GM12878 (cell line): Measurements from ENCODE around the gene AP3B1. TPM values are rescaled to one million over a fixed set of nuclear protein-coding genes. Genes with fewer than 3 reads are reported as not detected.

ENCODE experiments used
- ATAC-seq: fragments of 200-7000 bp; cut with Tn5 transposase; 3 replicates; pipeline ENCODE4 v1.9.1; 2020; ENCODE audit warnings: mild to moderate bottlenecking, moderate library complexity
- BruUV-seq: library from RNA; stranded (reverse); fragments of 400-500 nt; replicated peaks from 2 replicates; lab custom pipeline; 2021; lab: Mats Ljungman, UMichigan
- CTCF ChIA-PET: fragments of 300-600 bp; sonication (Branson Sonifier 250); formaldehyde crosslinking; extraction: SDS; loops from one replicate; lab custom pipeline; 2021; ENCODE audit warnings: inconsistent platforms; lab: Yijun Ruan, JAX
- POLR2A ChIA-PET: fragments of 350-600 bp; formaldehyde crosslinking; extraction: SDS; loops from one replicate; lab custom pipeline; 2021; ENCODE audit warnings: inconsistent platforms; lab: Charles Lee
- RAD21 ChIA-PET: fragments of 300-600 bp; sonication (Branson Sonifier 250); formaldehyde crosslinking; loops from one replicate; lab custom pipeline; 2023; ENCODE audit warnings: antibody characterized with exemption; ENCODE audit not compliant: unreplicated experiment; lab: Charles Lee
- SMC1A ChIA-PET: fragments of 300-600 bp; sonication (Branson Sonifier 250); formaldehyde crosslinking; loops from one replicate; lab custom pipeline; 2023; ENCODE audit not compliant: unreplicated experiment, uncharacterized antibody; lab: Charles Lee
- DNase-seq: peaks from one replicate; pipeline ENCODE4 v3.0.0-alpha.2; 2011; ENCODE audit warnings: low read depth, low spot score
- FAIRE-seq: peaks from 3 replicates; lab custom pipeline; 2011; peaks lifted over from hg19 to GRCh38; lab: Jason Lieb, UNC
- H2AFZ ChIP-seq: 2 replicates; pipeline ENCODE4 v1.6.0; 2011; ENCODE audit warnings: low read depth, low read length, control low read depth; ENCODE audit not compliant: control insufficient read depth
- H3K27ac ChIP-seq: 2 replicates; pipeline ENCODE4 v1.5.1; 2011; ENCODE audit warnings: control low read depth; ENCODE audit not compliant: control insufficient read depth, insufficient read depth
- H3K27me3 ChIP-seq, 2 experiments: replicated peaks in 1 of 2; 2 replicates each; pipeline versions ENCODE4 v1.6.0 to v1.6.1; 2011; ENCODE audit warnings: low read length in 1 of 2; ENCODE audit not compliant: control insufficient read depth in 2 of 2, insufficient read depth in 2 of 2
- H3K36me3 ChIP-seq, 2 experiments: 2 replicates each; pipeline ENCODE4 v1.5.1; 2011; ENCODE audit warnings: low read length in 1 of 2; ENCODE audit not compliant: control insufficient read depth in 2 of 2, insufficient read depth in 2 of 2
- H3K4me1 ChIP-seq: 2 replicates; pipeline ENCODE4 v1.6.1; 2011; ENCODE audit warnings: mild to moderate bottlenecking, low read length, moderate library complexity, mixed read lengths; ENCODE audit not compliant: control insufficient read depth, insufficient read depth
- H3K4me2 ChIP-seq: 2 replicates; pipeline ENCODE4 v1.6.0; 2011; ENCODE audit warnings: control low read depth; ENCODE audit not compliant: control insufficient read depth, insufficient read depth
- H3K4me3 ChIP-seq: fragments of 200-600 bp; sonication (generic); 2 replicates; pipeline ENCODE4 v1.5.1; 2016
- H3K79me2 ChIP-seq: 2 replicates; pipeline ENCODE4 v1.6.0; 2011; ENCODE audit warnings: low read length; ENCODE audit not compliant: control insufficient read depth, insufficient read depth
- H3K9ac ChIP-seq: 2 replicates; pipeline ENCODE4 v1.8.0; 2011; ENCODE audit warnings: low read length, control low read depth, mixed read lengths; ENCODE audit not compliant: control insufficient read depth, insufficient read depth
- H3K9me3 ChIP-seq: replicated peaks from 3 replicates; pipeline ENCODE4 v1.5.1; 2011; ENCODE audit warnings: mild to moderate bottlenecking, low read length; ENCODE audit not compliant: control insufficient read depth, insufficient read depth
- H4K20me1 ChIP-seq: 2 replicates; pipeline ENCODE4 v1.6.0; 2011; ENCODE audit not compliant: control insufficient read depth, insufficient read depth
- CHD1 ChIP-seq: IDR thresholded peaks from 2 replicates; pipeline ENCODE4 v1.6.1; 2012; ENCODE audit warnings: low read depth, low read length, improper control_type of control experiment
- EED ChIP-seq: sonication (generic); IDR thresholded peaks from 2 replicates; pipeline ENCODE4 v1.6.1; 2016; ENCODE audit warnings: antibody characterized with exemption, low read depth
- EZH2 ChIP-seq: IDR thresholded peaks from 2 replicates; pipeline ENCODE4 v1.6.1; 2012; ENCODE audit warnings: low read depth, mild to moderate bottlenecking, control low read depth, inconsistent platforms, low read length, borderline replicate concordance; ENCODE audit not compliant: control insufficient read depth
- IKZF1 ChIP-seq: fragments of 450-650 bp; conservative IDR thresholded peaks from 2 replicates; pipeline ENCODE4 v1.6.1; 2017; ENCODE audit warnings: antibody characterized with exemption, mild to moderate bottlenecking
- IKZF2 ChIP-seq, 2 experiments: fragments of 450-650 bp; IDR thresholded peaks; 2 replicates each; pipeline ENCODE4 v1.6.1; 2017; ENCODE audit warnings: mild to moderate bottlenecking in 2 of 2, moderate library complexity in 2 of 2
- IRF5 ChIP-seq: fragments of 450-650 bp; IDR thresholded peaks from 2 replicates; pipeline ENCODE4 v1.6.1; 2017; ENCODE audit warnings: borderline replicate concordance
- MTA2 ChIP-seq: fragments of 450-650 bp; IDR thresholded peaks from 2 replicates; pipeline ENCODE4 v1.6.1; 2016; ENCODE audit warnings: low read depth, mild to moderate bottlenecking, moderate library complexity
- PKNOX1 ChIP-seq: fragments of 450-650 bp; IDR thresholded peaks from 2 replicates; pipeline ENCODE4 v1.6.1; 2016; ENCODE audit warnings: mild to moderate bottlenecking
- RELB ChIP-seq: fragments of 450-650 bp; IDR thresholded peaks from 2 replicates; pipeline ENCODE4 v1.6.1; 2017; ENCODE audit warnings: low read depth, mild to moderate bottlenecking, moderate library complexity
- ZBED1 ChIP-seq: IDR thresholded peaks from 2 replicates; pipeline ENCODE4 v1.6.1; 2016; ENCODE audit warnings: borderline replicate concordance
- ZNF217 ChIP-seq: fragments of 450-650 bp; IDR thresholded peaks from 2 replicates; pipeline ENCODE4 v1.6.1; 2017; ENCODE audit warnings: antibody characterized with exemption, mild to moderate bottlenecking
- ZNF622 ChIP-seq: fragments of 450-650 bp; IDR thresholded peaks from 2 replicates; pipeline ENCODE4 v1.6.1; 2017; ENCODE audit warnings: mild to moderate bottlenecking, inconsistent platforms
- WGBS: methylation state at CpG from one replicate; pipeline ENCODE4 v1.1.6; 2016; ENCODE audit warnings: low lambda C conversion rate; ENCODE audit not compliant: insufficient replicate concordance, insufficient coverage; ENCODE audit errors: missing lambda C conversion rate; 5-methylcytosine and 5-hydroxymethylcytosine counted together
- in situ Hi-C: fragments of 300-500 bp; cut with MboI; formaldehyde crosslinking; loops from 9 replicates; pipeline ENCODE4 v1.14.3; 2018; ENCODE audit warnings: mixed read lengths
- intact Hi-C: fragments of 100-400 bp; cut with micrococcal nuclease; formaldehyde crosslinking; loops from one replicate; pipeline ENCODE4 v1.14.2; 2022; ENCODE audit not compliant: unreplicated experiment
- polyA plus RNA-seq, 11 experiments: library from polyadenylated mRNA; depleted of rRNA in 4 of 11; unstranded in 6 of 11; stranded (reverse) in 5 of 11; fragments of >200 nt; fragmentation: Nextera tagmentation in 4 of 11; fragmentation: Illumina TruSeq in 1 of 11; extraction: Ambion mirVana in 4 of 11; extraction: Trizol in 1 of 11; gene quantifications; 1 replicate in 1 of 11; 2 replicates in 10 of 11; pipeline versions ENCODE4 v1.2.1 to v1.2.3, GENCODE V29; 2011 to 2016; ENCODE audit warnings: inconsistent platforms in 2 of 11, missing spikeins in 2 of 11, low read depth in 1 of 11
- total RNA-seq, 4 experiments: library from RNA; depleted of rRNA in 3 of 4; stranded (reverse); fragments of >200 nt in 3 of 4; fragmentation: Illumina TruSeq in 1 of 4; extraction: Trizol in 1 of 4; gene quantifications; 2 replicates each; pipeline versions ENCODE4 v1.2.1 to v1.2.3, GENCODE V29; 2013 to 2021

Gene AP3B1
- total and polyA plus RNA-seq, 10 of the 15 experiments (the other 5 are each of a cell fraction or from before 2014, with no cell fraction given): 30.9 to 70.8 (median 46.0) TPM

GRCh38 chr5:78269088-78269703 is 25.3 kb downstream of the AP3B1 start (continued):
- TF ChIP-seq IRF5: no peak
- no peak for TF ChIP-seq CHD1
- TF ChIP-seq ZBED1: no peak
- TF ChIP-seq EZH2: no peak

- POLR2A ChIA-PET: interaction anchor here (0.6 to 0.9 kb wide), 2 partner anchors 11 to 638 kb away, joined by 3 read pairs; no protein-coding TSS in a partner anchor
- no peaks in the 10 kb centered on the region for H4K20me1 ChIP-seq
- no peaks in the 10 kb centered on the region for H3K9me3 ChIP-seq
- no peak overlapping the region for H3K9ac ChIP-seq
- TF ChIP-seq MTA2 (peak; percentile 34; the same call in 1 of the 2 replicates), ZNF622 (no peak), IKZF2 (IDR thresholded peaks at IDR 0.05) (peak; percentile 47 to 76), IKZF1 (peak; percentile 70), RELB (peak; percentile 59; the same call in 1 of the 2 replicates), ZNF217 (peak; percentile 23; the same call in 1 of the 2 replicates), EED (peak; percentile 43; the same call in 1 of the 2 replicates), PKNOX1 (no peak)
- TF ChIP-seq, all 136 proteins: peak for 6
- ATAC-seq (peak; percentile 59), FAIRE-seq (no peak), DNase-seq (no peak)
- WGBS: 0% methylated on average over 2 of the region's 2 CpGs
- Histone ChIP-seq H3K27me3 (no peaks in the 10 kb centered on the region), H3K79me2 (peaks cover 5% of the 10 kb centered on the region), H3K36me3 (peaks cover 1 to 11% of the 10 kb centered on the region in 2 experiments; a peak in 3 of 4 replicates), H3K4me2 (peak overlapping the region; percentile 64), H3K4me3 (no peak overlapping the region), H3K27ac (peak overlapping the region; percentile 46; the same call in 1 of the 2 replicates), H2AFZ (no peak overlapping the region), H3K4me1 (peaks cover 10% of the 10 kb centered on the region; the same call in 1 of the 2 replicates)
- ChIA-PET RAD21 (interaction anchor here (0.7 to 2.2 kb wide), 16 partner anchors 9 to 710 kb away, joined by 3 to 19 read pairs (median 4); partner anchors contain the start of gene AP3B1), SMC1A (interaction anchor here (0.6 to 2.4 kb wide), 17 partner anchors 12 to 708 kb away, joined by 3 to 11 read pairs (median 4); partner anchors contain the start of gene AP3B1), CTCF (interaction anchor here (0.7 to 3.0 kb wide), 23 partner anchors 9 to 708 kb away, joined by 3 to 26 read pairs (median 4); no protein-coding TSS in a partner anchor)
- in situ Hi-C loops: no loop called here
- intact Hi-C loops: no loop called here
- no TSS peak for BruUV-seq
These were observed 26.1 kb downstream of the AP3B1 start for GRCh38 chr5:78268356-78268755.
